Posterior vena cava (tissue), 2 donors: ENCODE measurements around the gene MBTPS1. TPM values are rescaled to one million over a fixed set of nuclear protein-coding genes. Genes with fewer than 3 reads are reported as not detected.
"Not testable (repeated sequence)": the region's sequence is repeated elsewhere in the genome, so short reads cannot be mapped to it uniquely, and the experiment has no call there.

Source experiments
- DNase-seq: peaks from one replicate; pipeline ENCODE4 v3.0.0-alpha.2; 2020; ENCODE audit warnings: low spot score
- intact Hi-C, 2 donors: fragments of 100-400 bp; cut with DNase I; formaldehyde crosslinking; loops; one replicate each; pipeline versions ENCODE4 v1.14.1 to v1.14.2; 2022 to 2023
- total RNA-seq, 2 donors: library from RNA; stranded (reverse); fragmentation: NEBNext Ultra II Directional; extraction: Animal tissue kit (Norgen Biotek cat#: 25700); gene quantifications; one replicate each; pipeline ENCODE4 v1.2.1, GENCODE V29; 2021
- donor health status: DM: yes; HTN: yes; CAD: no.
- donor health status: DM: yes; HTN: yes; CAD: no.

MBTPS1 gene
- total RNA-seq, 2 donors from 2014 or later = 61.9 to 71.3 TPM

- DNase-seq = no peak
- intact Hi-C loops = no loop called here
Measured at GRCh38 chr16:84138824-84139627, 22.3 kb upstream of the MBTPS1 start.

DNA sequence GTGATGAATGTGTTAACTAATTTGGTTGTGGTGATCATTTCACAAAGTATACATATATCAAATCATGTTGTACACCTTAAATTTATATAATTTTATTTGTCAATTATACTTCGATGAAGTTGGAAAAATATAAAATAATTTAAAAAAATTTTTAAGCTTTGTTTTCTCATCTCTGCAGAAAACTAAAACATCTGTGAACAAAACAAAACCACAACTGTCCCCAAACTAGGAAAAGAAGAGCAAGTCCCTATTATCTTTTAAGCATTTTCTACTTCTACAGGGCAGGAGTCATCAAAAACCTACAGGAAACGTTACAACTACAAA is 21.7 kb upstream of the MBTPS1 start:
- intact Hi-C loops = no loop called here
- no peak for DNase-seq

DNA sequence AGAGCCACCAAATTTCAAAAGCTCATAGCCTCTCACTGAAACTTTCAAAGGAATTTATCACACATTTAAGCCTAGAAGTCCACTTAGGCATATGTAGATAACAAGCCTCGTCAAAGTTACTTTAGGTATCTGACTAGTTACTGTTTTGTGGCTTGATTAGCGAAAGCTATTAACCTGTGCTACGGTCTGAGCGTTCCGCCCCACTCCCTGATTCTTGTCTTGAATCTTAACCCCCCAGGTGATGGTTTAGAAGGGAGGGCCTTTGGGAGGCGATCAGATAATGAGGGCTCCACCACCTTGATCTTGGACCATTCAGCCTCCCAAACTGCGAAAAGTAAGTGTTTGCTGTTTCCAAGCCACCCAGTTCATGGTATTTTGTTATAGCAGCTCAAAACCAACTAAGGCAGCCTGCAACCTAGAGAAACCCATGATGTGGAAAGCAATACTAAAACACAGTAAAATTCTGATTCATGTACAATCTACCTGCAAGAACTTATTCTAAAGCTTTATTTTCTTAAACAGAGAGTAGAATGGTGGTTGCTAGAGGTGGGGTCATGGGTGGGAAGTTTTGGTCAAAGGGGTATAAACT is 21.1 kb upstream of the MBTPS1 start:
- intact Hi-C loops = no loop called here
- no peak for DNase-seq

- intact Hi-C loops = no loop called here
- no peak for DNase-seq
Measured at GRCh38 chr16:84137287-84137686, 20.5 kb upstream of the MBTPS1 start.

- intact Hi-C loops = no loop called here
- DNase-seq = no peak
Measured at GRCh38 chr16:84136331-84137125, 19.8 kb upstream of the MBTPS1 start.

DNA sequence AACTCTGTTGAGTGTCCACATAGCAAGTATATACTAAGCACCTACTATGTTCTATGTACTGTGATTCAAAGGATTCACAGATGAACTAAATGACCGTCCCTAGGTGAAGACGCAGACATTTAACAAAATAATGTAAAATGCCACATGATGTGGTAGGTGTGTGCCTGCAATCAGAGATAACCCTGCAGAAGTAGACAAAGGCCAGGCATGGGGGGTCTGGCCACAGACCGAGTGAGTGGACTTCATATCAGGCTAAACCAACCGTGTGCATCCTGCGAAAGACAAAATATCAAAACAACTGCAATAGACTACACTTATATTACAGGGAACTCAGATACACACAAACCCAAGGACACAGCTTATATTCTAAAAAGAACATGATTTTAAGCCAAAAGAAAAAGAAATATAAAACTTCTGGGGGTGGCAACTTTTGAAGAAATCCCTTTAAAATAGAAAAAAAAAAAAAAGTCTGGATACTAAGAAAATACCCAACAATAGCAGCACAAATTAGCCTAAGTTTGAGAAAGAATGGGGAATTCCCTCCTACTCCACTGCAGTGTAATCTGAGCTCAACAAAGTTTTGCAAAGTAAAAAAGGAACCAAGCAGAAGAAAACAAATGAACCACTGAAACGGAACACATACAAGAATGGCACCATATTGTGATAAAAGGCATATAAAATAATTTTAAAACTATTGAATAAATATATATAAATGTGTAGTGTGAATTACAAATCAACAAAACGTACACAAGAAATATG is 16.0 kb upstream of the MBTPS1 start:
- intact Hi-C loops = no loop called here
- no peak for DNase-seq

GRCh38 chr16:84131117-84131516 is 14.4 kb upstream of the MBTPS1 start:
- DNase-seq = no peak

GRCh38 chr16:84124257-84125073 is 7.7 kb upstream of the MBTPS1 start:
- no peak for DNase-seq
- intact Hi-C loops = loop anchor here in 1 of 2 donors (10.0 kb wide), 1 partner anchor 60 kb away; the partner anchor contains the start of gene TAF1C

More at GRCh38 chr16:84131117-84131516, 14.4 kb upstream of the MBTPS1 start:
- intact Hi-C loops = no loop called here

DNA sequence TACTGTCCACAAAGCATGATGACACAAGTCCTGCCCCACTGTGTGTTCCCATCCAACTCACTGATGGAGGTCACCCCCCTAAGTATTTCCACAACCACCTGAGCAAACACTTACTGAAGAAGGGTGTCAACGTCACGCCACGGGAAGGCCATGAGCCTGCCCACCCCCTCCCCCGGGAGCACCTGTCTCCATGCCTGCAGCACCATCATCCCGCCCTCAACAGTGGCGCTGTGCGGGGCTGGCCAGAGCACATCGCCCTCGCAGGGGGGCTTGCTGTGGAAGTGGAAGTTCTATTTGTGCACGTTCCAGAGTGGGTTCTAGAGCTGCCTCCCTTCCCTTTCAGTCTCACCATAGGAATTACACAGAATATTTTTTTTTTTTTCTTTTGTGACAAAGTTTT is 4.3 kb upstream of the MBTPS1 start:
- intact Hi-C loops = loop anchor here in 1 of 2 donors (10.0 kb wide), 1 partner anchor 64 kb away; the partner anchor contains the start of gene TAF1C
- DNase-seq = peak; percentile 59

DNA sequence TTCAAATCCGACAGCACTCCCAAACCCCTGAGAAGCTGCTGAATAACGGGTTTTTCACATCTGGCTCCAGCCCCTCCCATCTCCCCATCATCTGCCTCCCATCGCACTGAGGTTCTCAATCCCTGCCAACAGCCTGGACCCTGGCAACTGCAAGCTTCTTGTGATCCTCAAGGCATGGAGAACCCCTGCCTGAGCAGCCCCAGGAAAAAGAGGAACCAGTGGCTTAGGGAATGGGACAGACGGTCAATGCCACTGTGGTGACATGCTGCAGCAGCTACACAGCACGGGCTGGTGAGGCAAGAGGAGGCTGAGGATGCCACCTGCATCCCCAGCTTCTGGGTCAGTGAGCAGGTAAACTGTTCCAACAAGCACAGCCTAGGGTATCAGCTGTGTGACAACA is 3.3 kb upstream of the MBTPS1 start:
- peak; percentile 62 for DNase-seq
- intact Hi-C loops = loop anchor here in 1 of 2 donors (10.0 kb wide), 1 partner anchor 65 kb away; the partner anchor contains the start of gene TAF1C

DNA sequence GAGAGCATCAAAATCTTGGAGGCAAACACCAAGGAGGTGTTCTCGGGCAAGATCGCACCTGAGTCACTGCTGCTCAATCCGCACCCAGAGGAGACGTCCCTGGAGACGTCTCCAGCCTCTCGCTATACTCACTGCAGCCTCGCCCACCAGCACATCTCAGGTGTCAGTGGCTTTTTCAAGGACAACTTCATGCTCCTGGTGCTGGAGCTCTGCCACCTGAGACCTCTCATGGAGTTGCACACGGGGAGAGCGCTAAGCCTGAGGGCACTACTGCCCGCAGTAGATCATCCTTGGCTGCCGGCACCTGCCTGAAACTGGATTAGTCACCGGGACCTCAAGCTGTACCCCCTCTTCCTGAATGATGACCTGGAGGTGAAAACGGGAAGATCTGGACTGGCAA is 2.6 kb upstream of the MBTPS1 start:
- peak; percentile 60 for DNase-seq
- intact Hi-C loops = no loop called here

DNA sequence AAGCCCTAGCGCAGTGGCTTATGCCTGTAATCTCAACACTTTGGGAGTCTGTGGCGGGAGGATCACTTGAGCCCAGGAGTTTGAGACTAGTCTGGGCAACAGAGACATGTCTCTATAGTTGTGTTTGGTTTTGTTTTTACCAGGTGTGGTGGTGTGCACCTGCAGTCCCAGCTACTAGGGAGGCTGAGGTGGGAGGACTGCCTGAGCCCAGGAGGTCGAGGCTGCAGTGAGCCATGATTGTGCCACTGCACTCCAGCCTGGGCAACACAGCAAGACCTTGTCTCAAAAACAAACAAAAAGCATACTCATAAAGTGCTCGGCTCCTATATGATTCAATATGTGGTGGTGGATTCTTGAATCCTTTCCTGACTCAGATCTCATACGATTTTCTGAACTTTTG is 1.6 kb upstream of the MBTPS1 start:
- DNase-seq, intact Hi-C loops: not testable (repeated sequence)

- intact Hi-C loops = no loop called here
- no peak for DNase-seq
Measured at GRCh38 chr16:84117494-84117843, 727 bp upstream of the MBTPS1 start.

GRCh38 chr16:84115919-84116719 is 623 bp downstream of the MBTPS1 start:
- intact Hi-C loops = no loop called here
- peak; percentile 88 for DNase-seq

- intact Hi-C loops = not testable (repeated sequence)
Measured at GRCh38 chr16:84111949-84112348, 4.8 kb downstream of the MBTPS1 start.

GRCh38 chr16:84111525-84111924 is 5.2 kb downstream of the MBTPS1 start:
- intact Hi-C loops = no loop called here
- no peak for DNase-seq

More at GRCh38 chr16:84111949-84112348, 4.8 kb downstream of the MBTPS1 start:
- DNase-seq = not testable (repeated sequence)

DNA sequence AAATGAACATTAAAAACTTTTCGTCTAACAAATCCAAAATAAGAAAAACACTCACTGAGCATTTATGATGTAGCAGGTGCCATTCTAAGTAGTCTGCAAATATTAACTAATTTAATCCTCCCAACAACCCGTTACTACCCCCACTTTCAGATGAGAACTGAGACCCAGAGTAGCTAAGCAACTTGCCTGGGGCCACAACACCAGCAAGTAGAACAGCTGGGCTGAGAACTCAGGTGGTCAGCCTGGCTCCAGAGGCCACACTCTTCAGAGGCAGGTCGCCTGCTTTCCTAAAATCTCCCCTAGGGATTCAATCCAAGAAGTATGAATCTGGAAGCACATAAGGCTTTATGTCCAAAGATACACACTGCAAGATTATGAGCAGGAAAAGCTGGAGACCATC is 6.2 kb downstream of the MBTPS1 start:
- intact Hi-C loops = no loop called here
- DNase-seq = no peak
